Measurements from ENCODE around the gene VASN. TPM values are rescaled to one million over a fixed set of nuclear protein-coding genes. Genes with fewer than 3 reads are reported as not detected.

VASN gene
- total RNA-seq, 1 experiment from 2014 or later, result 5.4 TPM

GRCh38 chr16:4351880-4352279 lies 19.8 kb upstream of the VASN start:
- Histone ChIP-seq H3K9me3 (ENCODE audit: low read depth, low read length, poor library complexity, severe bottlenecking) (no peaks in the 10 kb centered on the region), H3K27me3 (replicated peaks; ENCODE audit: insufficient read depth, low read depth, low read length, poor library complexity) (no peaks in the 10 kb centered on the region), H3K36me3 (ENCODE audit: insufficient read depth, low read length, poor library complexity, severe bottlenecking) (peaks cover 6% of the 10 kb centered on the region), H3K27ac (ENCODE audit: low read depth, low read length, poor library complexity, severe bottlenecking) (no peak overlapping the region), H3K4me3 (ENCODE audit: low read depth, low read length, poor library complexity, severe bottlenecking) (no peak overlapping the region), H3K4me1 (ENCODE audit: insufficient read depth, low read length, poor library complexity, severe bottlenecking) (peaks cover 4% of the 10 kb centered on the region)
- BruUV-seq (replicated peaks), result no TSS peak
- ChIA-PET POLR2A (ENCODE audit: low non-redundant PET) (no interaction called here), CTCF (interaction anchor here (1.3 to 2.1 kb wide), 2 partner anchors 12 to 51 kb away, joined by 7 to 15 read pairs; no protein-coding TSS in a partner anchor)
- DNase-seq (ENCODE audit: low spot score), result no peak
- intact Hi-C loops (cut with micrococcal nuclease; ENCODE audit: unreplicated experiment), result no loop called here
- TF ChIP-seq CTCF (conservative IDR thresholded peaks at IDR 0.05; ENCODE audit: low read depth, low read length) (no peak), EZH2 (IDR thresholded peaks at IDR 0.05; ENCODE audit: borderline replicate concordance, low read depth, low read length, poor library complexity, severe bottlenecking) (no peak)

DNA sequence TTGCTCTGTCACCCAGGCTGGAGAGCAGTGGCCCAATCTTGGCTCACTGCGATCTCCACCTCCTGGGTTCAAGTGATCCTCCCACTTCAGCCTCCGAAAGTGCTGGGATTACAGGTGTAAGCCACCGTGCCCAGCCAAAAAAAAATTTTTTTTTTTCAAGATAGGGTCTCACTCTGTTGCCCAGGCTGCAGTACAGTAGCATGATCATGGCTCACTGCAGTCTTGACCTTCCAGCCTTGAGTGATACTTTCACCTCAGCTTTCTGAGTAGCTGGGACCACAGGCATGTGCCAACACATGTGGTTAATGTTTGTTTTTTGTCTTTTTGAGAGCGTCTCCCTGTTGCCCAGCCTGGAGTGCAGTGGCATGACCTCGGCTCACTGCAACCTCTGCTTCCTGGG lies 18.8 kb upstream of the VASN start:
- Histone ChIP-seq H3K4me1 (ENCODE audit: insufficient read depth, low read length, poor library complexity, severe bottlenecking) (peaks cover 4% of the 10 kb centered on the region), H3K4me3 (ENCODE audit: low read depth, low read length, poor library complexity, severe bottlenecking) (no peak overlapping the region), H3K27ac (ENCODE audit: low read depth, low read length, poor library complexity, severe bottlenecking) (no peak overlapping the region), H3K36me3 (ENCODE audit: insufficient read depth, low read length, poor library complexity, severe bottlenecking) (peaks cover 6% of the 10 kb centered on the region), H3K9me3 (ENCODE audit: low read depth, low read length, poor library complexity, severe bottlenecking) (no peaks in the 10 kb centered on the region), H3K27me3 (replicated peaks; ENCODE audit: insufficient read depth, low read depth, low read length, poor library complexity) (no peaks in the 10 kb centered on the region)
- DNase-seq (ENCODE audit: low spot score), result no peak
- intact Hi-C loops (cut with micrococcal nuclease; ENCODE audit: unreplicated experiment), result no loop called here
- CTCF ChIA-PET, result no interaction called here
- BruUV-seq (replicated peaks), result no TSS peak
- POLR2A ChIA-PET (ENCODE audit: low non-redundant PET), result no interaction called here
- TF ChIP-seq EZH2 (IDR thresholded peaks at IDR 0.05; ENCODE audit: borderline replicate concordance, low read depth, low read length, poor library complexity, severe bottlenecking) (no peak), CTCF (conservative IDR thresholded peaks at IDR 0.05; ENCODE audit: low read depth, low read length) (no peak)

GRCh38 chr16:4353675-4354074 lies 18.0 kb upstream of the VASN start:
- H3K4me1 ChIP-seq (ENCODE audit: insufficient read depth, low read length, poor library complexity, severe bottlenecking), result peaks cover 4% of the 10 kb centered on the region
- H3K4me3 ChIP-seq (ENCODE audit: low read depth, low read length, poor library complexity, severe bottlenecking), result no peak overlapping the region
- no TSS peak for BruUV-seq (replicated peaks)
- DNase-seq (ENCODE audit: low spot score), result no peak
- no peaks in the 10 kb centered on the region for H3K27me3 ChIP-seq (replicated peaks; ENCODE audit: insufficient read depth, low read depth, low read length, poor library complexity)
- POLR2A ChIA-PET (ENCODE audit: low non-redundant PET), result no interaction called here
- H3K9me3 ChIP-seq (ENCODE audit: low read depth, low read length, poor library complexity, severe bottlenecking), result no peaks in the 10 kb centered on the region
- TF ChIP-seq CTCF (conservative IDR thresholded peaks at IDR 0.05; ENCODE audit: low read depth, low read length), result no peak
- no peak for TF ChIP-seq EZH2 (IDR thresholded peaks at IDR 0.05; ENCODE audit: borderline replicate concordance, low read depth, low read length, poor library complexity, severe bottlenecking)
- H3K27ac ChIP-seq (ENCODE audit: low read depth, low read length, poor library complexity, severe bottlenecking), result no peak overlapping the region
- peaks cover 6% of the 10 kb centered on the region for H3K36me3 ChIP-seq (ENCODE audit: insufficient read depth, low read length, poor library complexity, severe bottlenecking)
- intact Hi-C loops (cut with micrococcal nuclease; ENCODE audit: unreplicated experiment), result no loop called here
- CTCF ChIA-PET, result no interaction called here

Measured in A673 (cell line).